ENCODE results near the gene TSPAN18.

The TSPAN18 gene

DNA sequence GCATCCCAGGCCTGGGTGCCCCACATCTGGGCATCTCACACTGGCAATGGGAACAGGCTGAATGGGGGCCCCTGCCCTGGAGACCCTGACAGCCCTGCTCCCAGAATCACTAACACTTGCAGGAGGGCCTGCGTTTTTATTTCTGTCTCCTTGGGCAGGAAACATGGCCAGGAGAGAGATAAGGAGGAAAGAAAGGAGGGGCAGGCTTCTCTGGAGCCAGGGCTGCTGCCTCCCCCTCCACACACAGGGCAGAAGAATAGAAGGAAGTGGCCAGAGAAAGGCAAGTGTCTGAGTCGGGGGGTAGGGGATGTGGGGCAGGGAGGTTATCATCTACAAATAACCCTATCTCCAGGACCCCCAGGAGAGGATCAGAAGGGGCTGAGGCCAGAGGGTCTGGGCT lies 25.5 kb upstream of the TSPAN18 start:
- DNase-seq (ENCODE audit: insufficient read length, low spot score), result no peak
- TF ChIP-seq CTCF (IDR thresholded peaks at IDR 0.05; ENCODE audit: insufficient read depth, missing control alignments), result no peak
- FAIRE-seq, result no peak

DNA sequence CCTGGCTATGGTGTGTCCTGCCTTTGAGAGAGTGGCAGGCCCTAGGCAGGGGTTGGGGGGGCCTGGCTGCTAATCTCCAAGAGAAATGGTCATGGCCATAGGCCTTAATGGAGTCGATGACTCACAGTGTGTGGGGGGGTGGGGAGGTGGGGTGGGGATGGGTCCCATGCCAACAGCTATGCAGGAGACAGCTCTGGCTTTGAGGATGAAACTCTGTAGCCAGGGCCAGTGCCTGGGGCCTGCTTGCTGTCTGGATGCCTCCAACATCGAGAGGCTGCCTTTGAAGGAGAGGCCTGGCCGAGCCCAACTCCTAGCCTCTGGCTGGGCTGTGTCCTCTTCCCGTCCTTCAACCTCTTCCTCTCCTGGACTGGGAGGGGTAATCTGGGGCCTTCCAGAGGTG lies 23.9 kb upstream of the TSPAN18 start:
- TF ChIP-seq CTCF (IDR thresholded peaks at IDR 0.05; ENCODE audit: insufficient read depth, missing control alignments), result no peak
- no peak for FAIRE-seq
- DNase-seq (ENCODE audit: insufficient read length, low spot score), result no peak

- no peak for TF ChIP-seq CTCF (IDR thresholded peaks at IDR 0.05; ENCODE audit: insufficient read depth, missing control alignments)
- no peak for FAIRE-seq
- DNase-seq (ENCODE audit: insufficient read length, low spot score), result no peak
Measured at GRCh38 chr11:44707094-44707493, 19.7 kb upstream of the TSPAN18 start.

DNA sequence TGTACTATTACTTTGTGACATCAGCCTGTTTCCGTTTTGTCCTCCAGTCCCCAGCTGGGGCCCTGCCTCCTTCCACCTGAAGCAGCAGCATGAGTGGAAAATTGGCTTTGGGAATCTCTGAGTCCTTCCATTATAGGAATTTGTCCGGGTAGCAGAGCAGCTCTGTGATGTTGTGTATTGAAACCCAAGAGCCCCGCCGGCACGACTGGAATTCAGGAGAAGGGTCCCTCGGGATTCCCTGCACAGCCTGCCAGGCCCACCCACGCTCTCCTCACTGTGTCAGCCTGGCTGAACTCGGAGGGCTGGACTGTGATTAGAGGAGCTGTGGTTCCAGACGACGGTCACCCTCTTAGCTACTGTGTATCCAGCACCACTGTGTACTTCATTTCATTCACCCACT lies 18.8 kb upstream of the TSPAN18 start:
- FAIRE-seq (no peak), DNase-seq (ENCODE audit: insufficient read length, low spot score) (no peak)
- no peak for TF ChIP-seq CTCF (IDR thresholded peaks at IDR 0.05; ENCODE audit: insufficient read depth, missing control alignments)

GRCh38 chr11:44708523-44709280 lies 18.1 kb upstream of the TSPAN18 start:
- DNase-seq (ENCODE audit: insufficient read length, low spot score), result no peak
- TF ChIP-seq CTCF (IDR thresholded peaks at IDR 0.05; ENCODE audit: insufficient read depth, missing control alignments), result no peak
- no peak for FAIRE-seq

DNA sequence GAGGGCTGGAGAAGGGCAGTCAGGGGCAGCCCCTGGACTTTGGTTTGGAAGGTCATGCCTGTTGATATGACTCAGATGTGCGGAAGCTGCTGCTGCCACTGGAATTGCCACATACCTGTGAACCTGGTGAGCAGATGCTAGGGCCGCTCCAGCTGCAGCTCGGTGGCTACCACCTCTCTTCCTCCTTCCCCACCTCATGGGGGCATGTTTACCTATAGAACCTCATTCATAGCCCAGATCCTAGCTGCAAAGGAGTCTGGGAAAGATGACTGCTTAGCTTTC lies 17.5 kb upstream of the TSPAN18 start:
- FAIRE-seq, result no peak
- no peak for DNase-seq (ENCODE audit: insufficient read length, low spot score)
- TF ChIP-seq CTCF (IDR thresholded peaks at IDR 0.05; ENCODE audit: insufficient read depth, missing control alignments), result no peak

- FAIRE-seq (no peak), DNase-seq (ENCODE audit: insufficient read length, low spot score) (no peak)
- no peak for TF ChIP-seq CTCF (IDR thresholded peaks at IDR 0.05; ENCODE audit: insufficient read depth, missing control alignments)
Measured at GRCh38 chr11:44709966-44710365, 16.8 kb upstream of the TSPAN18 start.

Data from D721Med (cell line).